Measurements from ENCODE around the gene GPALPP1.
"Not testable (repeated sequence)": the region's sequence is repeated elsewhere in the genome, so short reads cannot be mapped to it uniquely, and the experiment has no call there.

Gene GPALPP1, protein sequence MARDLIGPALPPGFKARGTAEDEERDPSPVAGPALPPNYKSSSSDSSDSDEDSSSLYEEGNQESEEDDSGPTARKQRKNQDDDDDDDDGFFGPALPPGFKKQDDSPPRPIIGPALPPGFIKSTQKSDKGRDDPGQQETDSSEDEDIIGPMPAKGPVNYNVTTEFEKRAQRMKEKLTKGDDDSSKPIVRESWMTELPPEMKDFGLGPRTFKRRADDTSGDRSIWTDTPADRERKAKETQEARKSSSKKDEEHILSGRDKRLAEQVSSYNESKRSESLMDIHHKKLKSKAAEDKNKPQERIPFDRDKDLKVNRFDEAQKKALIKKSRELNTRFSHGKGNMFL

DNA sequence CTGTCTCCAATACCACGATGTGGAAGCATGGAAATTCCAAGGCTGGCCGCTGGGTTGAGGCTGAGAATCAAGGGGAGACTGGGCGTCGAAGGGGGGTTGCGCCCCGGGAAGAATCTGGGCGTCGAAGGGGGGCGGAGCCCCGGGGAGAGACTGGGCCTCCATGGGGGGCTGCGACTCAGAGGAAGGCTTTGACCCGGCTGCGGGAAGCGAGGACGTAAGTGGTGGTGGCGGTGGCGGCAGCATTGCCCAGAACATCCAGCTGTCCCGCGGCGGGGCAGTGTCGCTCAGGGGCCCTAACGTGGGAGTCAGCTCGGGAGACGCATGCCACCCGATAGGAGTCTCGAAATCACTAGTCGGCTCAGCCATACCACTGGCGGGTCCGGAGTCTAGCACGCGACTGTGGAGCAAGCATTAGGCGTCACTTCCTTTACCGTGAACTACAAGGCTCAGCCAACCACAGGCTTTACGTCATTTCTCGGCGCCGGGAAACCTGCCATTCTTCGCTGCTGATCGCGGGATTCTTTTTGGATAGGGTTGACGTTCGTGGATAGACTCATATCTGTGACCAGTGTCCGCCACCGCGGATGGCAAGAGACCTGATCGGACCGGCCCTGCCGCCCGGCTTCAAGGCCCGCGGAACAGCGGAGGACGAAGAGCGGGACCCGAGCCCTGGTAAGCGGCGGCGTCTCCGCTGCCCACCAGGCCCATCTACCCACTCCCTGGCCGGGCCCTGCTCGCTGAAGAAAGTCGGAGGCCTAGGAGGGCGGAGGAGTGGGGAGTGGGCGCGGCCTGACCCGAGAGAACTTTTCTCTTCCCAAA, at the start of gene GPALPP1, which contains the start of gene NUFIP1:
TSS of gene GPALPP1 (plus strand) at position 468 of the 819 bp plus-strand sequence. CDS start at position 585, 117 bp downstream.
TSS of gene NUFIP1 (minus strand) at position 401 of the 819 bp plus-strand sequence. CDS start at position 366, 35 bp downstream.
- in situ Hi-C loops (cut with HindIII; ENCODE audit: low sequenced_read_pairs) = no loop called here

DNA sequence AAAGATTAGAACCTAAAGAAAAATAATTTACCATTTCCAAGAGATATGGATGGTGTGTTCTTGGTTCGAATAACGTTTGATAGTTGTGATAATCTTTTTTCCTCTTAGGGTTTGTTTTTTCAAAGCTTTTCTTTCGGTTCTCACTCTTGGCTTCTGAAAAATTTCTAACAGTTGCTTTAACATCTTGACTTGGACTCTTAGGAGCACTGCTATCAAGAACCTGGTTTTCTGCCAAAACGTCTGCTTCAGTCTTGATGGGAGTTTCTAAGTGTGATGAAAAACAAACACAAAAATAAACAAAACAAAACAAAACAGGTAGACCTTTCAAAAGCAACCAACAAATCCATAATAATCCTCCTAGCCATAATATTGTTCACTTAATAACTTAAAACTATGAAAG, 45.9 kb upstream of the GPALPP1 start:
- in situ Hi-C loops (cut with HindIII; ENCODE audit: low sequenced_read_pairs) = not testable (repeated sequence)

DNA sequence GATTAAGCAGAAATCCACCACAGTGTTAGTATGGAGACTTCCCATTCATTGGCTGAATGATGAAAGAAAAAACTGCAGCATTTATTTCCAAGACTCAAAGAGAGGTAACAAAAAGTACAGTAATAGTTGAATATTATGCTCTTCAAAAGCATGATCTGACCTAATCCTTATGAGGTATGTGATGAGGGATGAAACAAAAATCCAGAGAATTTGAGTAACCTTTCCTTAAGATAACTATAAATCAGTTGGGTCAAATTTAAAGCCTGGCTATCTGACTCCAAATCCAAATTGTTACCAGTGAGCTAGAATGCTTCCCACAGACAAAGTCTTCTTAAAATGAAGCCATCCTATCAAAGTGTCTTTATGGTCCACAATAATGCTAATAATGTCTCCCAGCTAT, 38.2 kb upstream of the GPALPP1 start:
- in situ Hi-C loops (cut with HindIII; ENCODE audit: low sequenced_read_pairs) = no loop called here

DNA sequence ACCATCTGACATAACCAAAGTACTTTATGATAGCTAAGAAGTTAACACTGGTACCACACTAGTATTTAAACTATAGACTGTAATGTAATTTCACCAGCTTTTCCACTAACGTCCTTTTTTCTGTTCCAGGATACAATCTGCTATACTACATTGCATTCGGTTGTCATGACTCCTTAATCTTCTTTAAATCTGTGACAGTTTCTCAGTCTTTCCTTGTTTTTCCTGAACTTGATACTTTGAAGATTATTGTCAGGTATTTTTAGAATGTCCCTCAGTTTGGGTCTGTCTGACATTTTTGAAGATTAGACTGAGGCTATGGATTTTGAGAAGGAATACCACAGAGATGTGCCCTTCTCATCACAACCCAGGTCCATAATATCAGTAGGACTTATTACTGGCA, 36.7 kb upstream of the GPALPP1 start:
- in situ Hi-C loops (cut with HindIII; ENCODE audit: low sequenced_read_pairs) = no loop called here

DNA sequence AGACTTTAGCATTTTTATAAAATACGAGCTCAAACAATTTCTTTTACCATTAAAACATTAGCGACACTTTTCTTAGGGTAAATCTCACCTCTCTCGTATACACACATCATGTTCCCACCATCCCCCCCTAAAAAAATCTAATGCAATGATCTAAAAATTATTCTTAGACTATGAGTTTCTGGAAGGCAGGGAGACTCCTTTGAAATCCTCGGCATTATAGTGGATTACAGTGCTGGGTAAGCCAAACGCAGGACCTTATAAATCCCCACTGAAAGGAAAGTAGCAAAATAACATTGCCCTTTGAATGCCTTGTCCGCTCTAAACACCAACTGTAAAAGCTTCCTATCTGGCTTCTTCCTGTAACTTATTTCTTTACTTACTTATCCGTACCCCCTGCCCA, 35.1 kb upstream of the GPALPP1 start:
- in situ Hi-C loops (cut with HindIII; ENCODE audit: low sequenced_read_pairs) = no loop called here

DNA sequence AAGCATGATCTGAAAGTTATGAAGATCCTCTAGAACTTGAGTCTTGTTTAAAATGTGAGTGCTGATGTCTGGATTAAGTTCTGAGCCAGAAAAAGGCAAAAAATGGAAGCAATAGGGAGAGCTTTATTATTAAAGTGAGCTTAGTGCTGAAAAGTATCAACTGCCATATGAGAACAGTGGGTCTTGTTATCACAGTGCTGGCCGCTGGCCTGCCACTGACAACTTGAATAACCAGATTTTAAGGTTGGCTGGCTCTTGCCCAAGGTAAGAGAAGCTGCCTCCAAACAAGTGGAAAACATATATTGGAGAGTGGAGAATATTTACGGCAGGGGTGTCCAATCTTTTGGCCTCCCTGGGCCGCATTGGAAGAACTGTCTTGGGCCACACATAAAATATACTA, 33.9 kb upstream of the GPALPP1 start:
- in situ Hi-C loops (cut with HindIII; ENCODE audit: low sequenced_read_pairs) = no loop called here

DNA sequence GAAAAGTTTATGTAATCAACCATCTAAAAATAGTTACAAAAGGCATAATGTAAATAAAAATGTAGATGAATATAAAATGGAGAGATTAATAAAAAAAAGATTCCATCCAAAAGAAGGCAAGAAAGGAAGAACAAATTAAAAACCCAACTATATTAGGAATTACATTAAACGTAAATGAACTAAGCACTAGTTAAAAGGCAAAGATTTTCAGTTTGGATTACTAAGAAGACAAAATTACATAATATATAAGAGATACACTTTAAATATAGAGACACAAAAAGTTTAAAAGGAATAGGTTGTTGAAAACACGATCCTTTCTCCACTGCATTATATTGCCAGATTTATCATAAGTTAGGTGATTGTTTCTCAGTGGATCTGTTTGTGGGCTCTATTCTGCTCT, 27.3 kb upstream of the GPALPP1 start:
- in situ Hi-C loops (cut with HindIII; ENCODE audit: low sequenced_read_pairs) = no loop called here

DNA sequence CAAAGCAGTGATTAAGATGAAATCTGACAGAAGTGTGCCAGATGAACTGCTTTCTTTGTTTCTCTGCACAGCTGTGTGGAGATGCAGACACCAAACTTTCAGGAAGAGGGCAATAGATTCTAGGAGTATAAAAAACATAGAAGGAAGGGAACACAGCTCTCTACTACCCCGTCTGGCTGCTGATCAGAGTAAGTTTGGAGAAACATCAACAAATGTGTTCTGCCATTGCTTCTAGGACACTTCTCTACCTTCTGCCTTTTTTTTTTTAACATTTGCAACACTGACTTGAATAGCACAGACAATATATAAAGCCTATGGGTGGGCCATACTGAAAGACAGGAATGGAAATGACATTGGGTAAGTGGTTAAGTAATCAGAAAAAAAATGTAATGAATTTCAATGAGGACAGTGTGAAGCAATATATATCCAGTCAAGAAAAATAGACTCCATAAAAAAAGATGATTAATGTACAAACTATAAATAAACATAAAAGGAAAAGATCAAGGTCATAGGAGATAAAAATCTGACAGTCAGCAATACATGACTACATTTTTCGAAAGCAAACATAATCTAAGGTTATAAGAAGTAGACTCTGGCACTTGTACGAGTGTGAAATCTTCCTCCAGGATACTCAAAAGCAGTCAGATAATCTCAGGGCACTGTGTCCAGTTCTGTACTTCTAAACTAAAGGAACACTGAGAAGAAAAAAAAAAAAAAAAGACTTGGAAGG, 21.5 kb upstream of the GPALPP1 start:
- in situ Hi-C loops (cut with HindIII; ENCODE audit: low sequenced_read_pairs) = no loop called here

DNA sequence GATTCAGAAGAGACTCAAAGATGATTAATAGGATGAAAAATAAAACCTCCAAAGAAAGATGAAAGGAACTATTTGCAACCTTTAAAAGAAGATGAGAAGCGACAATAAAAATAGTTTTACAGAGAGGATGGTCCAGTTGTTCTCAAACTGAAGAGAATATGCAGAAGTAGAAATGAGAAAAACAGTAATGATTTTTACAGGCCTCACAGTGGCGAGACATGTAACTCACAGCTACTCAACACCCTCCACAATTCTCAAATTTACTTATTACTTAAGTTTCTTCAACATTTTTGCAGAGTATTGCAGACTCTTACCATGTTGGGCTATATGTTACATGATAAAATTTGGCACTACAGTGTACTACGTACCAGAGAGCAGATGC, 20.9 kb upstream of the GPALPP1 start:
- in situ Hi-C loops (cut with HindIII; ENCODE audit: low sequenced_read_pairs) = no loop called here

DNA sequence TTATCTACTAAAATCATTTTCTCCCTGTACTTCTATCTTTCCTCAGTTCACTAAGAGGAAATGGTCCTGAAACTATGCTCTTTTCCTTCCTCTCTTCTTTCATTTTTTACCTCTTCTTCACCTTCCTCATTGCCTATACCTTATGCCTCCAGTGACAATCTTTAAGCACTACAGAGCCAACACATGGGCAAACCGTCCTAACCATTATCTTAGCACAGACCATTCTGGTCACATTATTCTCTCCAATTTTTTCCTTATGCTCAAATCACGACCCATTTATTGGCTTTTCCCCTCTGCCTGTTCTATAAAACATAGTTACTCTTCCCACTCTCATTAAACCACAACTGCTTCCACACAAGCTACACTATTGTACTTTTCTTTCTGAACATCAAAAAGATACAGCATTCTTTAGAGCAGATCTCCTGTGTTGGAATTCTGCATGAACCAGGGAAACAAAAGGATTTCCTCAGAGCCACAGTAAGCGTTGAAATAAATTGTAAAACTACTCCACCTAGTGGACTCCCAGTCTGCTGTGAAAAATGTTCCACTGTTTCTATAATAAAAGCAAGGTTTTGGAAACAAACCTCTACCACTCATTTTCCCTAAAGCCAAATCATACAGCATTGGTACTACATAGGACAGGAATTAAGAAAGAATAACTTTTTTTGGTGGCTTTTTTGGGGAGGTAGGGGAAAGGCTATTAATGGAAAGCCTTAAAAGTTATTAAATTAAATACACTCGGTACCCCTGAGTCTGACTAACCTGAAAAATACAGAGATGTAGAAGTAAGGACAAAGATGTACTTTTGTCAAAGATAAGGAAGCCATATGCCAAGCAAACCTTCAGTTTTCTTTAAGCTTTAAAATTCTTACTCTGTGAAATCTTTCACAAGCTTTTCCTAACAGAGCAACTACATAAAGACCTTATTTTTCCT, 19.5 kb upstream of the GPALPP1 start:
- in situ Hi-C loops (cut with HindIII; ENCODE audit: low sequenced_read_pairs) = no loop called here

DNA sequence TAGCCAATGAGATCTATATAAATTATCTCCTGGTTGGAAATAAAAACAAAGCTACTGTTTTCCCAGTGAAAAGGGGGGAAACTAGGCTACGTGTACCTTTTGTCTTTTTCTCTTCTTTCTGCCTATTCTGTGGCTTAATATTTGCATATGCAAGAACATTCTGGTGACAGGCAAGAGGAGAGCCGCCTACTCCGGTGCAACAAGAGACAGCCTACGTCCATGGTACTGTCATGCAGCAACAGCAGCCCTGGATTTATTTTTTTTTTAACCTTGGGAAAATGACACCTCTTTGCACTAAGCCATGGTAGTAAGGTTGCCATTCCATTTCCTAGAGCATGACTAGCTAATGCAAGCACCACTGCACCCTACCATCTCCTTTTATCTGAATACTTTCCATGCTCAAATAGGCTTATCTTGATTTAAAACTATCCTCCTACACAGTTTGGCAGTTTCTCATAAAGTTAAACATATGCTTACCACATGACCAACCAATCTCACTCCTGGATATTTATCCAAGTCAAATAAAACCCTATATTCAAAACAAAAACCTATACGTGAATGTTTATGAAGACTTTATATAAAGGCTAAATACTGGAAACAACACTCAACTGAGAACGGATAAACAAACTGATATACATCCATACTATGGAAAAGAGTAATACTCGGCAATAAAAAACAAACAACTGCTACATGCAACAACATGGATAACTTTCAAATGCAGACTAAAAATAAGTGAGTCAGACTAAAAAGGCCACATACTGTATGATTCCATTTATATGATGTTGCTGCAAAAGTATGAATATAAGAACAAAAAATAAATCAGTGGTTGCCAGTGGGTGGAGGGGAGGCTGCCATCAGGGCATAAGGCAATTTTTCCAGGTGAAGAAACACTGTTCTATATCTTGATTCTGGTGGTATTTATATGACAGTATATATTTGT, 17.4 kb upstream of the GPALPP1 start:
- in situ Hi-C loops (cut with HindIII; ENCODE audit: low sequenced_read_pairs) = no loop called here

DNA sequence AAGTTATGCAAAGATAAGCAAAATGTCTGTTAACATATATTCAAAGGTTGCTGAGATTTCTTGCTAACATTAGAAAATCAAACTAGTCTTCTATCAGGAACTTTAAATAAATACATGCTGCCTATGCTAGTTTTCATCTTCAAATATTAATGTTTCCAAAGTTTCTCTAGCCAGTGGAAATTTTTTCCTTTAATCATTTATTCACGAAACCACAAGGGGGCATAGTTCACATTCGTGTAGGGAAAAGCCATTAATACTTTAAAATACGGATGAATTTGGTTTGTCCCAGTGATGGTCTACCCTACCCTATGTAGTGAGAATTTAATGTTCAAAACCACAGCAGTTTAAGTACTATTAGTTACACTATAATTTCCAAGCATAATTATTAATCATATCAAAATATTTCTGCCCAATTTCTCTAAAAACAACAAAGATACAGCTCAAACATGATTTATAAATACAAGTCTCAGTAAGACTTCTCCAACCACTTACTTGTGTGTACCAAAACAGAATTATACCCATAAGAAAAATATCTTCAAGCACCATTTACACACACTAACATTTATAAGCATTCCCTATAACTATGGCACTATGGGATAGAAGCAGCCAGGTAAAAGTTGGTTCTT, 16.3 kb upstream of the GPALPP1 start:
- in situ Hi-C loops (cut with HindIII; ENCODE audit: low sequenced_read_pairs) = no loop called here

DNA sequence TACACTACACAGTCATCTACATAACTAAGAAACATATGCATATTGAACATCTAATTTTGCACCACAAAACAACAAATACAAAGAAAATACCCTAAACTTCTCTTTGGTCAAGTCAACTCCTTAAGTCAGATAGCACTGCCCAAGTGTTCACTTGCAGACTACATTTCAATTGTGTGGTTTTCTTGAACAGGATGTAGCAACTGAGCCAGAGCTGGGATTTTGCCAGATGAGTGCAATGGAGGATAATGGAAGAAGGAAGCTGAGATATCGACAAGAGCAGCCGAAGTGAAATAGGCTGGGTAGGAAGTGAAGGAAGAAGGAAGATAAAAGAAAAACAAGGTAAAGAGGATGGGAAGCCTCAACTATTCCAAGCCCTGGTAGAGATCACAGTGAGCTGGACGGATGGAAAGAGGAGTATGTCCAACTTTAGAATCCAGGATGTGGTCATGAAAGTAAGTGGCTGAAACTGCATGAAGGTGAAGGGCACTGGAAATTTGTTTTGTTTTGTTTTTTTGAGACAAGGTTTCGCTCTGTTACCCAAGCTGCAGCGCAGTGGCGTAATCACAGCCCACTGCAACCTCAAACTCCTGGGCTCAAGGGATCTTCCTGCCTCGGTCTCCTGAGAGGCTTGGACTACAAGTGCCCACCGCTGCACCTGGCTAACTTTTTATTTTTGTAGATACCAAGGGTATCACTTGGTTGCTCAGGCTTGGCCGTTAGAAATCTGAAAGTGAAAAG, 15.1 kb upstream of the GPALPP1 start:
- in situ Hi-C loops (cut with HindIII; ENCODE audit: low sequenced_read_pairs) = no loop called here

DNA sequence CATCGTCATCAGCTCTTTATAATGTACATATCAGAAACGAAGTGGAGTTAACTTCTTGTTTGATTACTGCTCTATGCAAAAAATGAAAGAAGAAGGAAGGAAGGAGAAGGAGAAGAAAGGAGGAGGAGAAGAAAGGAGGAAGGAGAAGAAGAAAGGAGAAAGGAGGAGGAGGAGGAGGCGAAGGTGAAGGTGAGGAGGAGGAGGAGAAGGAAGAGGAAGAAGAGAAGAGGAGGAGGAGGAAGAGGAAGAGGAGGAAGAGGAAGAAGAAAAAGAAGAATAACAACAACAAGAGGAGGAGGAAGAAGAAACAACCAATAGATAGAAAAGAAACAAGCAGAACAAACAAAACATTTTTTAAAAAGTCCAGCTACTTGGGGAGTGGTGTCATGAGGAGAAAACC, 13.1 kb upstream of the GPALPP1 start:
- in situ Hi-C loops (cut with HindIII; ENCODE audit: low sequenced_read_pairs) = no loop called here

DNA sequence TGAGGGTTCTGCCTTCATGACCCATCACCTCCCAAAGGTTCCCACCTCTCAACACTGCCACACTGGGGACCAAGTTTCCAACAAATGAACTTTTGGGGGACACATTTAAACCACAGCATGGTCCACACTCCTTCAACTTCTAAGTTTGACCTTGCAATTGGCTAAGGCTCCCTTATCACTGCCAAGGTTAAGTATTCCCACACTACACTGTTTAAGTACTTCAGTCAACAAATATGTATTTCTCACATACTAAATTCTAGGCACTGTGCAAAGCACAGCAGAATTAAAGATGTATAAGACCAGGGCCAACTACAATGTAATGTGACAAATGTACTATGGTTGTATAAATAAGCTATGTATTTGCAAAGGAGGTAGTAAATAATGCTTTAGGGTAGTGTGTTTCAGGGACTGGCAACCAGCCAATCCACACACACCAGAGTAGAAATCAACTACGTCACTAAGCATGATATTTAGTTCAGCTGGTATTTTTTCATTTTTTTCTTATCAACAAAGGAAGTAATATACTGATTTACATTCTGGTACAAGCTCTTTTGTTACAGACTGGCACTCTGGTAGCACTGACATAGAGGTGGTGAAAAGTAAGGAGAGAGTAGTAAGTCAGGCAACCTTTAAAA, 12.3 kb upstream of the GPALPP1 start:
- in situ Hi-C loops (cut with HindIII; ENCODE audit: low sequenced_read_pairs) = no loop called here

DNA sequence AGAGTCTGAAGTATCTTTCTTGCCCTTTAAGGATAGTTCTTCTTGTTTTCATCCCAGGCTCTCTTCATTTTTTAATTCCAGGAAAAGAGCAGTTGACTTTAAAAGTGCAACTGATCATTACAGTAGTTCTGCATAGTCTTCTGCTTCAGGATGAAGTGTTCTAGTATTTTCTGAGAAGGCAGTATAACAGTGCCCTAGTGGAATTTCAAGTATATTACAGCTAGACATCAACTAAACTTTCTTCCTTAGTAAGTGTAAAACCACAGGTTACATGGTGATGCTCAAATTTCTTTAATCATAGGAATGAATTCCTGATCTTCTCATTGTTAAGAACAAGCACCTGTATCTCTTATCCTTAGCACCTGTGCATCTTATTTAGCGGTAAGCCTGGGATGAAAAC, 11.0 kb upstream of the GPALPP1 start:
- in situ Hi-C loops (cut with HindIII; ENCODE audit: low sequenced_read_pairs) = no loop called here

DNA sequence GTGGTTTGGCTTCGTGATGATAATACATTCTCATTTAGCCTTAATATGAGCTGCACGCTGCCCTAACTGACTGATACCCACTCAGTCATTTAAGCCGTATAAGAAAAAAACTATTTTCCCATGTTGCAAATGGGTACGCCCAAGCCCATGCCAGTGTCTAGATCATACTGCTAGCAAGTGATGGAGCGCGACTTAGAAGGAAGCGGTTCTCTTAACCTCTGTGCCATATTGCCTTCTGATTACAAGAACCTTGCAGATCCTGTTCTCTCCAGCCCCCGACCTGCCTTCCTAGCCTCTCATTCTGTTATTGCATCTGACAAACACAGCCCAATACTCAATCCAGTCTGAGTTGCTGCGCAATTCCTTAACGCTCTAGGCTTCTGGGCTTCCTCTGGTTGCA, 603 bp downstream of the GPALPP1 start:
- in situ Hi-C loops (cut with HindIII; ENCODE audit: low sequenced_read_pairs) = no loop called here

DNA sequence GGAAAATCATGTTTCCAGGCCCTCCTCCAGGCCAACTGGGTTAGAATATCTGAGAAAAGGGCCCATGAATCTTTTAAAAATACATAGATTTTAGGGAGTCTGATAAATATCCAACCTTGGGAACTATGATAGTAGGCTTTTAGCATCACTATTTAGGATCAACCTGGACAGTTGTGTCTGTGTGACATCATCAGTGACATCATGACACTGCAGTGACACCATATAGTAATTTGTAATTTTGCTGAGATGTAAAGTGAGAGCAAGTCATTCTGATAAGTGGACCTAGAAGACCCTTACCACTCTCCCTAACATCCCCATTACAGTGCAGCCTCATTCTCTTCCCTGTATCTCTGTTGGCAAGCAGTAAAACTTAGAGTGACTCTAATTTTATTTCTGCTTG, 14.1 kb downstream of the GPALPP1 start:
- in situ Hi-C loops (cut with HindIII; ENCODE audit: low sequenced_read_pairs) = no loop called here

Data from DLD1 (cell line).